Measurements from ENCODE around the gene ANKRD13B. TPM values are rescaled to one million over a fixed set of nuclear protein-coding genes. Genes with fewer than 3 reads are reported as not detected.
A peak's percentile ranks its signal among the peaks of the same experiment; 100 is the strongest.

Gene ANKRD13B
- polyA plus RNA-seq, 2 of the 4 experiments (the other 2 are of a cell fraction) = 4.5 to 17.8 TPM

- TF ChIP-seq BCL3 (IDR thresholded peaks at IDR 0.05) = no peak
- no peak for TF ChIP-seq MAFK (IDR thresholded peaks at IDR 0.05; ENCODE audit: partially characterized antibody)
- no peak for TF ChIP-seq KDM5A (IDR thresholded peaks at IDR 0.05)
- TF ChIP-seq HOXB13 (CRISPR knock-in tag; IDR thresholded peaks at IDR 0.05; ENCODE audit: low read depth) = no peak
- TF ChIP-seq SMC3 (IDR thresholded peaks at IDR 0.05) = no peak
Observed at GRCh38 chr17:29652976-29653375, 60.0 kb downstream of the ANKRD13B start (continued).

- ChIA-PET CTCF (interaction anchor here (0.5 to 9.1 kb wide), 7 partner anchors 13 to 628 kb away, joined by 3 to 91 read pairs (median 8); partner anchors contain the start of gene SSH2), POLR2A (no interaction called here)
- H3K4me1 ChIP-seq = no peaks in the 10 kb centered on the region
- H3K4me2 ChIP-seq = no peak overlapping the region
- TF ChIP-seq EHMT2 (IDR thresholded peaks at IDR 0.05; ENCODE audit: low read depth) (no peak), CHD2 (IDR thresholded peaks at IDR 0.05; ENCODE audit: low read length, partially characterized antibody) (no peak), POLR2A (IDR thresholded peaks at IDR 0.05; ENCODE audit: low read length) (no peak)
- no peak overlapping the region for H3K27ac ChIP-seq
- 90% methylated on average over 1 of the region's 1 CpG for WGBS (ENCODE audit: missing lambda C conversion rate)
- H3K9me3 ChIP-seq = no peaks in the 10 kb centered on the region
- H3K4me3 ChIP-seq = no peak overlapping the region
- peak; percentile 84 for FAIRE-seq
- ATAC-seq = no peak
- no peak for DNase-seq (ENCODE audit: low read depth in 1 of 2, low spot score in 1 of 2)
Observed at GRCh38 chr17:29653995-29654714, 61.2 kb downstream of the ANKRD13B start.

- DNase-seq (ENCODE audit: low read depth in 1 of 2, low spot score in 1 of 2) (no peak), FAIRE-seq (no peak), ATAC-seq (no peak)
- TF ChIP-seq BCL3 (IDR thresholded peaks at IDR 0.05) (no peak), JUN (IDR thresholded peaks at IDR 0.05) (no peak), HDAC2 (IDR thresholded peaks at IDR 0.05) (no peak), PBX3 (IDR thresholded peaks at IDR 0.05) (no peak), SMC3 (IDR thresholded peaks at IDR 0.05) (no peak), POLR2AphosphoS2 (conservative IDR thresholded peaks at IDR 0.05; ENCODE audit: low read length) (no peak), MAFK (IDR thresholded peaks at IDR 0.05; ENCODE audit: partially characterized antibody) (no peak), HOXB13 (CRISPR knock-in tag; IDR thresholded peaks at IDR 0.05; ENCODE audit: low read depth) (no peak), ELK1 (IDR thresholded peaks at IDR 0.05; ENCODE audit: low read depth, low read length) (no peak), MYC (IDR thresholded peaks at IDR 0.05; ENCODE audit: borderline replicate concordance, low read length) (no peak), FOXS1 (CRISPR knock-in tag; IDR thresholded peaks at IDR 0.05) (no peak), HOXA7 (CRISPR knock-in tag; IDR thresholded peaks at IDR 0.05) (no peak), CHD4 (IDR thresholded peaks at IDR 0.05; ENCODE audit: borderline replicate concordance) (no peak), ESRRA (IDR thresholded peaks at IDR 0.05; ENCODE audit: borderline replicate concordance, low read length) (no peak), ZC3H11A (IDR thresholded peaks at IDR 0.05) (no peak), SREBF2 (IDR thresholded peaks at IDR 0.05) (no peak)
- Histone ChIP-seq H3K4me2 (no peak overlapping the region), H3K4me1 (no peaks in the 10 kb centered on the region), H3K4me3 (no peak overlapping the region), H3K9me3 (no peaks in the 10 kb centered on the region), H3K27ac (no peak overlapping the region)
- ChIA-PET POLR2A (no interaction called here), CTCF (interaction anchor here (0.6 to 9.1 kb wide), 5 partner anchors 14 to 276 kb away, joined by 3 to 91 read pairs (median 15); partner anchors contain the start of gene SSH2)
- 92% methylated on average over 6 of the region's 6 CpGs for WGBS (ENCODE audit: missing lambda C conversion rate)
Observed at GRCh38 chr17:29655323-29655722, 62.4 kb downstream of the ANKRD13B start.
